Lower leg skin (tissue), 3 donors: ENCODE measurements around the gene HES6.

Experiments used
- POLR2A ChIP-seq, 2 donors: fragments of 450-650 bp; IDR thresholded peaks; one replicate each; pipeline ENCODE4 v1.6.1; 2016 to 2017; ENCODE audit warnings: antibody characterized with exemption in 2 of 2, mild to moderate bottlenecking in 1 of 2, moderate library complexity in 1 of 2
- TF ChIP-seq, protein P1 (sequence below), 3 donors: fragments of 450-650 bp; IDR thresholded peaks; one replicate each; pipeline ENCODE4 v1.5.1; 2016; ENCODE audit warnings: antibody characterized with exemption in 3 of 3, mild to moderate bottlenecking in 3 of 3, moderate library complexity in 2 of 3

DNA sequence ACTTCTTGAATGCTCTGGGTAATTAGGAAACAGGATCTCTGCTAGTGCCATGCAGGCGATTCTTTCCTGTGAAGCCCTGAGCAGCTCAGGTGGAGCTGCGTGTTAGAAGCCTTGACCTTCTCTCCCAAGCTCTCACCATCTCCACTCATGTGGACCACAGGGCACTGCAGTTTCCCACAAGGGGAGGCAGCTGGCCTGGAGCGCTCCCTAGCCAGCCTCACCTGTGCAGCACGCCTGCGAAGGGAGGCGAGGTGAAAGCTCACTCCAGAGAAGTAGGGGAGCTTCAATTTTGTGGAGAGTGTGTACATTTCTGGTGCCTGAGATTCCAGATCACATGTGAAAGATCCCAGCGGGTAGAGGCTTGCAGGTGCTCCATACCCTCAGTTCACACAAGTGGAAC is 11.1 kb upstream of the HES6 start:
- TF ChIP-seq, protein P1, sequence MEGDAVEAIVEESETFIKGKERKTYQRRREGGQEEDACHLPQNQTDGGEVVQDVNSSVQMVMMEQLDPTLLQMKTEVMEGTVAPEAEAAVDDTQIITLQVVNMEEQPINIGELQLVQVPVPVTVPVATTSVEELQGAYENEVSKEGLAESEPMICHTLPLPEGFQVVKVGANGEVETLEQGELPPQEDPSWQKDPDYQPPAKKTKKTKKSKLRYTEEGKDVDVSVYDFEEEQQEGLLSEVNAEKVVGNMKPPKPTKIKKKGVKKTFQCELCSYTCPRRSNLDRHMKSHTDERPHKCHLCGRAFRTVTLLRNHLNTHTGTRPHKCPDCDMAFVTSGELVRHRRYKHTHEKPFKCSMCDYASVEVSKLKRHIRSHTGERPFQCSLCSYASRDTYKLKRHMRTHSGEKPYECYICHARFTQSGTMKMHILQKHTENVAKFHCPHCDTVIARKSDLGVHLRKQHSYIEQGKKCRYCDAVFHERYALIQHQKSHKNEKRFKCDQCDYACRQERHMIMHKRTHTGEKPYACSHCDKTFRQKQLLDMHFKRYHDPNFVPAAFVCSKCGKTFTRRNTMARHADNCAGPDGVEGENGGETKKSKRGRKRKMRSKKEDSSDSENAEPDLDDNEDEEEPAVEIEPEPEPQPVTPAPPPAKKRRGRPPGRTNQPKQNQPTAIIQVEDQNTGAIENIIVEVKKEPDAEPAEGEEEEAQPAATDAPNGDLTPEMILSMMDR (IDR thresholded peaks at IDR 0.05) = no peak
- no peak for TF ChIP-seq POLR2A (IDR thresholded peaks at IDR 0.05)
